IPS DF 6.9 (cell line): Measurements from ENCODE around the gene ADGRV1.

Source experiments
- DNase-seq: peaks from one replicate; pipeline ENCODE4 v3.0.0-alpha.2; 2013; ENCODE audit warnings: low read depth, low spot score
- H3K27ac ChIP-seq: one replicate; pipeline ENCODE4 v1.5.1; 2013; ENCODE audit warnings: low read length, control low read depth
- H3K27me3 ChIP-seq: 2 replicates; pipeline ENCODE4 v1.6.1; 2013; ENCODE audit warnings: mild to moderate bottlenecking, low read length; ENCODE audit not compliant: control insufficient read depth, insufficient read depth
- H3K36me3 ChIP-seq: 2 replicates; pipeline ENCODE4 v1.6.1; 2013; ENCODE audit warnings: low read length; ENCODE audit not compliant: control insufficient read depth, insufficient read depth
- H3K4me1 ChIP-seq: 2 replicates; pipeline ENCODE4 v1.6.1; 2013; ENCODE audit warnings: low read length; ENCODE audit not compliant: control insufficient read depth, insufficient read depth
- H3K4me3 ChIP-seq: 2 replicates; pipeline ENCODE4 v1.5.1; 2013; ENCODE audit warnings: mild to moderate bottlenecking, low read length
- H3K9me3 ChIP-seq: 2 replicates; pipeline ENCODE4 v1.6.1; 2013; ENCODE audit warnings: low read length, inconsistent platforms; ENCODE audit not compliant: control insufficient read depth, insufficient read depth
- WGBS: extraction: QIAGEN DNeasy Blood & Tissue Kit; methylation state at CpG from one replicate; pipeline ENCODE4 v1.1.7; 2013; ENCODE audit warnings: mixed read lengths, missing lambda C conversion rate; ENCODE audit not compliant: insufficient read length, insufficient coverage; 5-methylcytosine and 5-hydroxymethylcytosine counted together

The ADGRV1 gene

GRCh38 chr5:91144491-91145332, 586.1 kb downstream of the ADGRV1 start:
- Histone ChIP-seq H3K27me3 (no peaks in the 10 kb centered on the region), H3K9me3 (no peaks in the 10 kb centered on the region), H3K36me3 (peaks cover 2% of the 10 kb centered on the region; the same call in 1 of the 2 replicates), H3K27ac (no peak overlapping the region), H3K4me1 (no peaks in the 10 kb centered on the region), H3K4me3 (no peak overlapping the region)
- no CpG with 5 or more reads among the region's 5 CpGs for WGBS
- no peak for DNase-seq

- no peak overlapping the region for H3K4me3 ChIP-seq
- peaks cover 2% of the 10 kb centered on the region; the same call in 1 of the 2 replicates for H3K36me3 ChIP-seq
- no peaks in the 10 kb centered on the region for H3K9me3 ChIP-seq
- WGBS, result no CpG with 5 or more reads among the region's 2 CpGs
- no peaks in the 10 kb centered on the region for H3K27me3 ChIP-seq
- H3K27ac ChIP-seq, result no peak overlapping the region
- no peak for DNase-seq
- H3K4me1 ChIP-seq, result no peaks in the 10 kb centered on the region
These were observed 586.7 kb downstream of the ADGRV1 start for GRCh38 chr5:91145333-91145620.

- WGBS, result no CpG with 5 or more reads among the region's 4 CpGs
- Histone ChIP-seq H3K27me3 (no peaks in the 10 kb centered on the region), H3K36me3 (peaks cover 2% of the 10 kb centered on the region; the same call in 1 of the 2 replicates), H3K4me1 (no peaks in the 10 kb centered on the region), H3K27ac (no peak overlapping the region), H3K4me3 (no peak overlapping the region), H3K9me3 (no peaks in the 10 kb centered on the region)
- no peak for DNase-seq
These were observed 587.6 kb downstream of the ADGRV1 start for GRCh38 chr5:91146230-91146629.

- DNase-seq, result no peak
- Histone ChIP-seq H3K27ac (no peak overlapping the region), H3K27me3 (no peaks in the 10 kb centered on the region), H3K4me3 (no peak overlapping the region), H3K4me1 (no peaks in the 10 kb centered on the region), H3K36me3 (peaks cover 2% of the 10 kb centered on the region; the same call in 1 of the 2 replicates), H3K9me3 (no peaks in the 10 kb centered on the region)
- WGBS, result no CpG with 5 or more reads among the region's 4 CpGs
These were observed 588.5 kb downstream of the ADGRV1 start for GRCh38 chr5:91146905-91147600.

- no CpG with 5 or more reads among the region's 1 CpG for WGBS
- DNase-seq, result no peak
- Histone ChIP-seq H3K36me3 (peaks cover 2% of the 10 kb centered on the region; the same call in 1 of the 2 replicates), H3K27me3 (no peaks in the 10 kb centered on the region), H3K27ac (no peak overlapping the region), H3K4me3 (no peak overlapping the region), H3K9me3 (no peaks in the 10 kb centered on the region), H3K4me1 (no peaks in the 10 kb centered on the region)
These were observed 591.6 kb downstream of the ADGRV1 start for GRCh38 chr5:91150234-91150633.

GRCh38 chr5:91150636-91151035, 592.0 kb downstream of the ADGRV1 start:
- H3K27me3 ChIP-seq, result no peaks in the 10 kb centered on the region
- no peak overlapping the region for H3K4me3 ChIP-seq
- no peak for DNase-seq
- H3K27ac ChIP-seq, result no peak overlapping the region
- H3K36me3 ChIP-seq, result peaks cover 2% of the 10 kb centered on the region; the same call in 1 of the 2 replicates
- H3K4me1 ChIP-seq, result no peaks in the 10 kb centered on the region
- H3K9me3 ChIP-seq, result no peaks in the 10 kb centered on the region

- no peak overlapping the region for H3K27ac ChIP-seq
- no peaks in the 10 kb centered on the region for H3K4me1 ChIP-seq
- H3K36me3 ChIP-seq, result peaks cover 2% of the 10 kb centered on the region; the same call in 1 of the 2 replicates
- H3K27me3 ChIP-seq, result no peaks in the 10 kb centered on the region
- H3K9me3 ChIP-seq, result no peaks in the 10 kb centered on the region
- H3K4me3 ChIP-seq, result no peak overlapping the region
- no peak for DNase-seq
- no CpG with 5 or more reads among the region's 2 CpGs for WGBS
These were observed 593.4 kb downstream of the ADGRV1 start for GRCh38 chr5:91151947-91152346.

GRCh38 chr5:91154338-91154737, 595.7 kb downstream of the ADGRV1 start:
- H3K27me3 ChIP-seq, result no peaks in the 10 kb centered on the region
- H3K9me3 ChIP-seq, result no peaks in the 10 kb centered on the region
- no peak overlapping the region for H3K4me3 ChIP-seq
- no peak for DNase-seq
- no peaks in the 10 kb centered on the region for H3K4me1 ChIP-seq
- H3K27ac ChIP-seq, result no peak overlapping the region
- H3K36me3 ChIP-seq, result no peaks in the 10 kb centered on the region
- no CpG with 5 or more reads among the region's 9 CpGs for WGBS

GRCh38 chr5:91155274-91155673, 596.7 kb downstream of the ADGRV1 start:
- WGBS, result no CpG with 5 or more reads among the region's 3 CpGs
- H3K9me3 ChIP-seq, result no peaks in the 10 kb centered on the region
- no peaks in the 10 kb centered on the region for H3K4me1 ChIP-seq
- H3K4me3 ChIP-seq, result no peak overlapping the region
- H3K27me3 ChIP-seq, result no peaks in the 10 kb centered on the region
- no peaks in the 10 kb centered on the region for H3K36me3 ChIP-seq
- no peak overlapping the region for H3K27ac ChIP-seq
- DNase-seq, result no peak

- no CpG with 5 or more reads among the region's 1 CpG for WGBS
- no peaks in the 10 kb centered on the region for H3K9me3 ChIP-seq
- H3K27me3 ChIP-seq, result no peaks in the 10 kb centered on the region
- no peaks in the 10 kb centered on the region for H3K4me1 ChIP-seq
- no peak overlapping the region for H3K27ac ChIP-seq
- H3K36me3 ChIP-seq, result no peaks in the 10 kb centered on the region
- no peak overlapping the region for H3K4me3 ChIP-seq
- DNase-seq, result no peak
These were observed 597.6 kb downstream of the ADGRV1 start for GRCh38 chr5:91156242-91156641.
